Activated CD4-positive, alpha-beta T cell treated with anti-CD3 and anti-CD28 coated beads, Interleukin-2, amount 10 ng/mL, durations not matched to agents 7 days and 5 days (primary cell): ENCODE results near the gene MMADHC. TPM values are rescaled to one million over a fixed set of nuclear protein-coding genes. Genes with fewer than 3 reads are reported as not detected.
"Not testable (repeated sequence)": the region's sequence is repeated elsewhere in the genome, so short reads cannot be mapped to it uniquely, and the experiment has no call there.

Experiments
- CTCF ChIA-PET: fragments of 350-600 bp; sonication (Branson Sonifier 250); formaldehyde crosslinking; loops from one replicate; lab custom pipeline; 2021; ENCODE audit warnings: antibody characterized with exemption; lab: Charles Lee
- POLR2A ChIA-PET: fragments of 350-600 bp; sonication (Branson Sonifier 250); formaldehyde crosslinking; loops from one replicate; lab custom pipeline; 2021; ENCODE audit warnings: antibody characterized with exemption; lab: Charles Lee
- DNase-seq: peaks from one replicate; pipeline ENCODE4 v3.0.0-alpha.2; 2020
- H3K27ac Mint-ChIP-seq: one replicate; pipeline ENCODE4 v1.8.0; 2021; ENCODE audit warnings: mild to moderate bottlenecking, moderate library complexity, mixed read lengths
- H3K27me3 Mint-ChIP-seq: one replicate; pipeline ENCODE4 v1.8.0; 2021; ENCODE audit warnings: mixed read lengths
- H3K36me3 Mint-ChIP-seq: one replicate; pipeline ENCODE4 v1.8.0; 2021; ENCODE audit warnings: low read depth, mixed read lengths
- H3K4me1 Mint-ChIP-seq: one replicate; pipeline ENCODE4 v1.8.0; 2021; ENCODE audit warnings: mixed read lengths
- H3K4me3 Mint-ChIP-seq: one replicate; pipeline ENCODE4 v1.8.0; 2021; ENCODE audit warnings: mild to moderate bottlenecking, moderate library complexity, mixed read lengths
- H3K9me3 Mint-ChIP-seq: one replicate; pipeline ENCODE4 v1.8.0; 2021; ENCODE audit warnings: mixed read lengths
- total RNA-seq, 2 experiments: library from RNA; stranded (reverse); gene quantifications; one replicate each; pipeline ENCODE4 v1.2.3, GENCODE V29; 2021

The MMADHC gene
- total RNA-seq, 2 experiments from 2014 or later = 92.8 to 94.5 TPM

- H3K4me3 Mint-ChIP-seq = peak overlapping the region; percentile 93
- peaks cover 45% of the 10 kb centered on the region for H3K36me3 Mint-ChIP-seq
- CTCF ChIA-PET = interaction anchor here (1.2 kb wide), 1 partner anchor 14 kb away, joined by 3 read pairs; no protein-coding TSS in a partner anchor
- H3K4me1 Mint-ChIP-seq = peaks cover 49% of the 10 kb centered on the region
- H3K27me3 Mint-ChIP-seq = peaks cover 8% of the 10 kb centered on the region
- H3K27ac Mint-ChIP-seq = peak overlapping the region; percentile 99
- peaks cover 3% of the 10 kb centered on the region for H3K9me3 Mint-ChIP-seq
- POLR2A ChIA-PET = no interaction called here
- DNase-seq = no peak
These were observed 1.5 kb downstream of the MMADHC start for GRCh38 chr2:149586063-149586462.

GRCh38 chr2:149585166-149585885, 2.2 kb downstream of the MMADHC start:
- no peak for DNase-seq
- Mint-ChIP-seq H3K36me3 (peaks cover 48% of the 10 kb centered on the region), H3K4me3 (peak overlapping the region; percentile 93), H3K9me3 (peaks cover 3% of the 10 kb centered on the region), H3K27me3 (peaks cover 8% of the 10 kb centered on the region), H3K4me1 (peaks cover 52% of the 10 kb centered on the region), H3K27ac (no peak overlapping the region)
- POLR2A ChIA-PET = no interaction called here
- CTCF ChIA-PET = interaction anchor here (1.2 kb wide), 1 partner anchor 13 kb away, joined by 3 read pairs; no protein-coding TSS in a partner anchor

- no peak for DNase-seq
- Mint-ChIP-seq H3K9me3 (no peaks in the 10 kb centered on the region), H3K36me3 (peaks cover 59% of the 10 kb centered on the region), H3K4me3 (no peak overlapping the region), H3K27me3 (no peaks in the 10 kb centered on the region), H3K27ac (no peak overlapping the region), H3K4me1 (peaks cover 45% of the 10 kb centered on the region)
- ChIA-PET CTCF (no interaction called here), POLR2A (no interaction called here)
These were observed 7.3 kb downstream of the MMADHC start for GRCh38 chr2:149579972-149580882.

GRCh38 chr2:149577269-149577668, 10.3 kb downstream of the MMADHC start:
- Mint-ChIP-seq H3K9me3 (no peaks in the 10 kb centered on the region), H3K36me3 (peaks cover 51% of the 10 kb centered on the region), H3K27ac (peak overlapping the region; percentile 37), H3K4me3 (no peak overlapping the region), H3K27me3 (no peaks in the 10 kb centered on the region), H3K4me1 (peaks cover 26% of the 10 kb centered on the region)
- ChIA-PET POLR2A (interaction anchor here (1.2 kb wide), 1 partner anchor 12 kb away, joined by 3 read pairs; no protein-coding TSS in a partner anchor), CTCF (no interaction called here)
- no peak for DNase-seq

DNA sequence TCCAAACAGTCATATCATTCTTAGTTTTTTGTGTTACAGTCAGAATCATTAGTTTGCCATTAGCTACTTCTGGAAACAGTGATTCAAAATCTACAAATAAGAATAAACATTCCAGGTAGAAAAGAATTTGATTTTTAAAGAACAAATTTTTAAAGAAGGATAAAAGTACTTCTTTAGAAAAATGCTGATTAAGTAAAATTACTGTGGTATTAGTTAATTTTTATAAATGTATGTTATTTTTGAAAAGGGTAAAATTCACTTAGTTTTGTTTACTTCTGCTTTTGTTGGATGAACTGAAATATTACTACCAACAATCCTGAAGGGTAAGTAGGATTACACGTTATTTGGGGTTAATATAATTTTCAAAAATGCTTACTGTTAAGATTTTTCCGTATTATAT, 11.8 kb downstream of the MMADHC start:
- H3K4me1 Mint-ChIP-seq = peaks cover 21% of the 10 kb centered on the region
- ChIA-PET CTCF (no interaction called here), POLR2A (no interaction called here)

GRCh38 chr2:149575277-149575676, 12.3 kb downstream of the MMADHC start:
- DNase-seq = no peak
- Mint-ChIP-seq H3K27me3 (no peaks in the 10 kb centered on the region), H3K4me1 (peaks cover 18% of the 10 kb centered on the region), H3K27ac (no peak overlapping the region), H3K36me3 (peaks cover 40% of the 10 kb centered on the region), H3K9me3 (no peaks in the 10 kb centered on the region), H3K4me3 (no peak overlapping the region)
- CTCF ChIA-PET = no interaction called here
- POLR2A ChIA-PET = no interaction called here

More for the DNA sequence above, 11.8 kb downstream of the MMADHC start:
- Mint-ChIP-seq H3K4me3 (no peak overlapping the region), H3K36me3 (peaks cover 43% of the 10 kb centered on the region), H3K27ac (no peak overlapping the region), H3K9me3 (no peaks in the 10 kb centered on the region), H3K27me3 (no peaks in the 10 kb centered on the region)
- DNase-seq = no peak

GRCh38 chr2:149573760-149574159, 13.8 kb downstream of the MMADHC start:
- POLR2A ChIA-PET = no interaction called here
- Mint-ChIP-seq H3K4me1 (peaks cover 11% of the 10 kb centered on the region), H3K27me3 (no peaks in the 10 kb centered on the region), H3K4me3 (no peak overlapping the region), H3K27ac (no peak overlapping the region), H3K36me3 (peaks cover 43% of the 10 kb centered on the region), H3K9me3 (no peaks in the 10 kb centered on the region)
- CTCF ChIA-PET = interaction anchor here (0.9 to 1.1 kb wide), 2 partner anchors 250 to 556 kb away, joined by 3 read pairs; no protein-coding TSS in a partner anchor
- no peak for DNase-seq

DNA sequence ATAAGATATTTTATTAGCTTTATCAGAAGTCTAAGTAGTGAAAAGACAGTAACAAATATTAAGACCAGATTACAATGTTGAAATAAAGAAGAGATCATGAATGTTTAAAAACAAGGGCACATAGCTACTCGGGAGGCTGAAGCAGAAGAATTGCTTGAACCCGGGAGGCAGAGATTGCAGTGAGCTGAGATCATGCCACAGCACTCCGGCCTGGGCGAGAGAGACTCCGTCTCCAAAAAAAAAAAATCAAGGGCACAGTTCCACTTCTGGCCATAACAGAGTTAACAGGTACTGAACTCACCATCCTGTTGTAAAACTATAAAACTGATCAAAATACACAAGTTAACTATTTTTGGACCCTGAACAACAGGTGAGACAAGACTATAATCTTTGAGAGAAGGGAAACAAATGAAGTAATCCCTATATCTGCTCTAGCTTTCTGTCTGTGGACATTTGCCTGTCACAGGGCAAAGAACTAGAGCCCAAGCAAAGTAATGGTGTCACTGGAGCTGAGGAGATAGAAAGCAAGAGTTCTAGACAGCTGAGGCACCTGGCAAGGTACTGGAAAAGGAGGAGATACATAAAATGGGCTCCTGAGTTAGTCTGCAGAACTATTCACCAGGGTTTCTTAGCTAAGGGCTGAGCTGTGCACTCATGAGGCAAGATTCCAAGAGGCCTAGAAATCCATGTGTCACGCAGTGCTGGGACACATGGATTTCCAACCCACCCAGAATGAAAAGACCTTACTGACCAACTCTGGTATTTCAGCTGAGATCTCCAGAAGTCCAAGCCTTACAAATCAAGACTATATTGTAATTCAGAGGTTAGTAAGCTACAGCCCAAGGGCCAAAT, 15.2 kb downstream of the MMADHC start:
- no peak for DNase-seq
- peaks cover 42% of the 10 kb centered on the region for H3K36me3 Mint-ChIP-seq
- POLR2A ChIA-PET = interaction anchor here (0.5 to 0.7 kb wide), 3 partner anchors 405 to 903 kb away, joined by 3 read pairs; no protein-coding TSS in a partner anchor
- H3K4me3 Mint-ChIP-seq = no peak overlapping the region
- no peaks in the 10 kb centered on the region for H3K9me3 Mint-ChIP-seq
- no peaks in the 10 kb centered on the region for H3K27me3 Mint-ChIP-seq
- peak overlapping the region; percentile 50 for H3K27ac Mint-ChIP-seq
- H3K4me1 Mint-ChIP-seq = peaks cover 9% of the 10 kb centered on the region
- CTCF ChIA-PET = interaction anchor here (1.6 kb wide), 1 partner anchor 14 kb away, joined by 3 read pairs; no protein-coding TSS in a partner anchor

DNA sequence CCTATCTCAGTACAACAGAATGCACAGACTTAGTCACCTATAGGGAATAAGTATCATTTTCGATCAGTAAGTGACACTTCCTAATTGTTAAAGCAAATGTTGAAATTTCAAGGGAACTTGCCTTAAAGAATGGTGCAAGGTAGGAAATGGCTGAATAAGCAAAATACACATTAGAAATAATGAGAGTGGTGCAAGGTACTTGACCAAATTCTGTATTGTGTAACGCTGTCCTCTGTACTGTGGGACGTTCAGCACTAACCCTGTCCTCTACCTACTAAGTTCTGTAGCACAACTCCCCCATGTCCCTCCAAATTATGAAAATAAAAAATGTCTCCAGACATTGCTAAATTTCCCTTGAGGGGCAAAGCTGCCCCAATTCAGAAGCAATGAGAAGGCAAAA, 19.4 kb downstream of the MMADHC start:
- peaks cover 33% of the 10 kb centered on the region for H3K36me3 Mint-ChIP-seq
- H3K9me3 Mint-ChIP-seq = no peaks in the 10 kb centered on the region
- no peak for DNase-seq
- H3K4me3 Mint-ChIP-seq = no peak overlapping the region
- CTCF ChIA-PET = no interaction called here
- no peak overlapping the region for H3K27ac Mint-ChIP-seq
- no peaks in the 10 kb centered on the region for H3K27me3 Mint-ChIP-seq
- POLR2A ChIA-PET = no interaction called here
- H3K4me1 Mint-ChIP-seq = peaks cover 4% of the 10 kb centered on the region

GRCh38 chr2:149566652-149567051, 20.9 kb downstream of the MMADHC start:
- no peak for DNase-seq
- H3K4me1 Mint-ChIP-seq = no peaks in the 10 kb centered on the region
- ChIA-PET POLR2A (no interaction called here), CTCF (interaction anchor here (0.5 kb wide), 1 partner anchor 47 kb away, joined by 4 read pairs; no protein-coding TSS in a partner anchor)
- H3K4me3 Mint-ChIP-seq = no peak overlapping the region
- no peaks in the 10 kb centered on the region for H3K27me3 Mint-ChIP-seq
- H3K36me3 Mint-ChIP-seq = peaks cover 25% of the 10 kb centered on the region
- no peak overlapping the region for H3K27ac Mint-ChIP-seq
- no peaks in the 10 kb centered on the region for H3K9me3 Mint-ChIP-seq

GRCh38 chr2:149565625-149566024, 21.9 kb downstream of the MMADHC start:
- POLR2A ChIA-PET = interaction anchor here (0.7 kb wide), 1 partner anchor 12 kb away, joined by 3 read pairs; no protein-coding TSS in a partner anchor
- H3K4me1 Mint-ChIP-seq = not testable (repeated sequence)

GRCh38 chr2:149564983-149565382, 22.6 kb downstream of the MMADHC start:
- DNase-seq = no peak
- ChIA-PET POLR2A (no interaction called here), CTCF (no interaction called here)
- peaks cover 24% of the 10 kb centered on the region for H3K36me3 Mint-ChIP-seq
- no peak overlapping the region for H3K4me3 Mint-ChIP-seq
- H3K4me1 Mint-ChIP-seq = no peaks in the 10 kb centered on the region
- no peaks in the 10 kb centered on the region for H3K27me3 Mint-ChIP-seq
- no peaks in the 10 kb centered on the region for H3K9me3 Mint-ChIP-seq
- no peak overlapping the region for H3K27ac Mint-ChIP-seq

More at GRCh38 chr2:149565625-149566024, 21.9 kb downstream of the MMADHC start:
- H3K27me3 Mint-ChIP-seq, CTCF ChIA-PET, H3K27ac Mint-ChIP-seq, H3K4me3 Mint-ChIP-seq, H3K9me3 Mint-ChIP-seq, DNase-seq: not testable (repeated sequence)
- peaks cover 25% of the 10 kb centered on the region for H3K36me3 Mint-ChIP-seq
